ENCODE measurements around the gene INTU.

Gene INTU

GRCh38 chr4:127669691-127670090 lies 36.9 kb downstream of the INTU start:
- no peak overlapping the region for H3K27ac ChIP-seq
- TF ChIP-seq CTCF (conservative IDR thresholded peaks at IDR 0.05), result no peak

DNA sequence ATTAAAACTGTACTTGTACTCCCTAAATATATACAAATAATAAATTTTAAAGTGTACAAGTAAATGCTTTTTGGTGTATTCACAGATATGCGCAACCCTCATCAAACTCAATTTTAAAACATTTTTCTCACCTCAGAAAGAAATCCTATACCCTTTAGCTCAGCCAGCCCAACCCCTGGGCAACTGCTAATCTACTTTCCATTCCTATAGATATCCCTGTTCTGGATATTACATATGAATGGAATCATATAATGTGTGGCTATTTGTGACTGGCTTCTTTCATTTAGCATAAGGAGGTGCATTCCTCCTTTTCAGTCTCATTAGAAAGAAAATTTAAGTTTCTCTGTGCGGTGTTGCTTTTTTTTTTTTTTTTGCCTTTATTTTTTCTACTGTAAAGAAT lies 39.4 kb downstream of the INTU start:
- no peak for TF ChIP-seq CTCF (conservative IDR thresholded peaks at IDR 0.05)
- no peak overlapping the region for H3K27ac ChIP-seq

GRCh38 chr4:127685292-127685691 lies 52.5 kb downstream of the INTU start:
- no peak overlapping the region for H3K27ac ChIP-seq

GRCh38 chr4:127686658-127687057 lies 53.9 kb downstream of the INTU start:
- no peak overlapping the region for H3K27ac ChIP-seq
- no peak for TF ChIP-seq CTCF (conservative IDR thresholded peaks at IDR 0.05)

More at GRCh38 chr4:127685292-127685691, 52.5 kb downstream of the INTU start:
- TF ChIP-seq CTCF (conservative IDR thresholded peaks at IDR 0.05), result no peak

- TF ChIP-seq CTCF (conservative IDR thresholded peaks at IDR 0.05), result no peak
- H3K27ac ChIP-seq, result no peak overlapping the region
Measured at GRCh38 chr4:127687580-127687979, 54.8 kb downstream of the INTU start.

GRCh38 chr4:127698789-127699200 lies 66.0 kb downstream of the INTU start:
- no peak overlapping the region for H3K27ac ChIP-seq
- no peak for TF ChIP-seq CTCF (conservative IDR thresholded peaks at IDR 0.05)

GRCh38 chr4:127708985-127709384 lies 76.2 kb downstream of the INTU start:
- H3K27ac ChIP-seq, result peak overlapping the region; percentile 55; the same call in 1 of the 2 replicates
- no peak for TF ChIP-seq CTCF (conservative IDR thresholded peaks at IDR 0.05)

All from VCaP (cell line).